BE2C (cell line): ENCODE results near the gene HOXD9.

Source experiments
- DNase-seq: peaks from one replicate; pipeline ENCODE4 v3.0.0-alpha.2; 2020
- H3K27me3 ChIP-seq: fragments of 250-450 bp; sonication (Bioruptor Pico); 2 replicates; pipeline ENCODE4 v1.5.1; 2020; ENCODE audit warnings: mild to moderate bottlenecking
- H3K36me3 ChIP-seq: fragments of 250-450 bp; sonication (Bioruptor Pico); 2 replicates; pipeline ENCODE4 v1.5.1; 2020; ENCODE audit warnings: mild to moderate bottlenecking
- H3K4me1 ChIP-seq: fragments of 250-450 bp; sonication (Bioruptor Pico); 2 replicates; pipeline ENCODE4 v1.5.1; 2020
- H3K4me3 ChIP-seq: 2 replicates; pipeline ENCODE4 v1.5.1; 2011; ENCODE audit warnings: low read depth, low read length
- H3K9me3 ChIP-seq: fragments of 250-450 bp; sonication (Bioruptor Pico); 2 replicates; pipeline ENCODE4 v1.5.1; 2020
- TF ChIP-seq, protein P1 (sequence below): IDR thresholded peaks from 2 replicates; pipeline ENCODE4 v1.5.1; 2012; ENCODE audit warnings: mild to moderate bottlenecking, low read depth, low read length

HOXD9 gene

DNA sequence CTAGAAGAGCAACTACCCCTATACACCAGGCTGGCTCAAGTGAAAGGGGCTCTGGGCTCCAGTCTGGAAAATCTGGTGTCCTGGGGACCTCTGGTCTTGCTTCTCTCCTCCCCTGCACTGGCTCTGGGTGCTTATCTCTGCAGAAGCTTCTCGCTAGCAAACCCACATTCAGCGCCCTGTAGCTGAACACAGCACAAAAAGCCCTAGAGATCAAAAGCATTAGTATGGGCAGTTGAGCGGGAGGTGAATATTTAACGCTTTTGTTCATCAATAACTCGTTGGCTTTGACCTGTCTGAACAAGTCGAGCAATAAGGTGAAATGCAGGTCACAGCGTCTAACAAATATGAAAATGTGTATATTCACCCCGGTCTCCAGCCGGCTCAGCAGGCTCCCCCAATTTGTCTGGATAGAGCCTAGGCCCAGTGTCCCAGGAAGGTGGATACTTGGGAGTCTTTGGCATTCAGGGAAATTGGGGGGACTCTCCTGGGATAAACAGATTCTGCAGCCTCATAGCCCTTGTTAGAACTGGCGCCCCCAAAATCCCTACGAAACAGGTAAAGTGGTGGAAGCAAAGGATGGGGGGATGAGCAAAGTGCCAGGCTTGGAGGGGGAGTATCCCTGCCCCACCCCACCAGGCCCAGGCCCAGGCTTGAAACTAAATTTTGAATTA, 26.4 kb downstream of the HOXD9 start:
- Histone ChIP-seq H3K4me3 (no peak overlapping the region), H3K36me3 (no peaks in the 10 kb centered on the region), H3K9me3 (no peaks in the 10 kb centered on the region), H3K4me1 (no peaks in the 10 kb centered on the region), H3K27me3 (no peaks in the 10 kb centered on the region)
- DNase-seq = no peak
- TF ChIP-seq, protein P1, sequence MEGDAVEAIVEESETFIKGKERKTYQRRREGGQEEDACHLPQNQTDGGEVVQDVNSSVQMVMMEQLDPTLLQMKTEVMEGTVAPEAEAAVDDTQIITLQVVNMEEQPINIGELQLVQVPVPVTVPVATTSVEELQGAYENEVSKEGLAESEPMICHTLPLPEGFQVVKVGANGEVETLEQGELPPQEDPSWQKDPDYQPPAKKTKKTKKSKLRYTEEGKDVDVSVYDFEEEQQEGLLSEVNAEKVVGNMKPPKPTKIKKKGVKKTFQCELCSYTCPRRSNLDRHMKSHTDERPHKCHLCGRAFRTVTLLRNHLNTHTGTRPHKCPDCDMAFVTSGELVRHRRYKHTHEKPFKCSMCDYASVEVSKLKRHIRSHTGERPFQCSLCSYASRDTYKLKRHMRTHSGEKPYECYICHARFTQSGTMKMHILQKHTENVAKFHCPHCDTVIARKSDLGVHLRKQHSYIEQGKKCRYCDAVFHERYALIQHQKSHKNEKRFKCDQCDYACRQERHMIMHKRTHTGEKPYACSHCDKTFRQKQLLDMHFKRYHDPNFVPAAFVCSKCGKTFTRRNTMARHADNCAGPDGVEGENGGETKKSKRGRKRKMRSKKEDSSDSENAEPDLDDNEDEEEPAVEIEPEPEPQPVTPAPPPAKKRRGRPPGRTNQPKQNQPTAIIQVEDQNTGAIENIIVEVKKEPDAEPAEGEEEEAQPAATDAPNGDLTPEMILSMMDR = no peak

DNA sequence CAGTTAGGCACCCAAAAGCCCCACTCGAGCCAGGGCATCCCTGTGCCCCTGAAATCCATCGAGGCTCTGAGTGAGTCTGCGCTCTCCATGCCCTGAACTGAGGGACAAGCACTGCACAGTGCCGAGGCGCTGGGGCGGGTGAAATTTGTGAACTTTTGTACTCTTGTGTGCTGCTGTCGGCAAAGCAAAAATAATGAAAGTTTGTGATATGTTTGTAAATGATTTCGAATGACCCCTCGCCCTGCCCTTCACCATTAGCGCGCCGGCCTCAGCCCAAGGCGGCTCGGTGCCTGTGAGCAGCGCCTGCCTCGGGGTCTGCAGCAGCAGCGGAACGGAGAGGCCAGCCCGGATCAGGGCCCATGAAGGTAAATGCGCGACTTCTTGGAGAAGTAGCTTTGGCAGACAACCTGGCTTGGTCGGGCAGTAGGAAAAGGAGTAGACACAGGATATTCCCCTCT, 27.0 kb downstream of the HOXD9 start:
- Histone ChIP-seq H3K4me1 (no peaks in the 10 kb centered on the region), H3K36me3 (no peaks in the 10 kb centered on the region), H3K4me3 (no peak overlapping the region), H3K27me3 (no peaks in the 10 kb centered on the region), H3K9me3 (no peaks in the 10 kb centered on the region)
- no peak for DNase-seq
- TF ChIP-seq, protein P1 = no peak

DNA sequence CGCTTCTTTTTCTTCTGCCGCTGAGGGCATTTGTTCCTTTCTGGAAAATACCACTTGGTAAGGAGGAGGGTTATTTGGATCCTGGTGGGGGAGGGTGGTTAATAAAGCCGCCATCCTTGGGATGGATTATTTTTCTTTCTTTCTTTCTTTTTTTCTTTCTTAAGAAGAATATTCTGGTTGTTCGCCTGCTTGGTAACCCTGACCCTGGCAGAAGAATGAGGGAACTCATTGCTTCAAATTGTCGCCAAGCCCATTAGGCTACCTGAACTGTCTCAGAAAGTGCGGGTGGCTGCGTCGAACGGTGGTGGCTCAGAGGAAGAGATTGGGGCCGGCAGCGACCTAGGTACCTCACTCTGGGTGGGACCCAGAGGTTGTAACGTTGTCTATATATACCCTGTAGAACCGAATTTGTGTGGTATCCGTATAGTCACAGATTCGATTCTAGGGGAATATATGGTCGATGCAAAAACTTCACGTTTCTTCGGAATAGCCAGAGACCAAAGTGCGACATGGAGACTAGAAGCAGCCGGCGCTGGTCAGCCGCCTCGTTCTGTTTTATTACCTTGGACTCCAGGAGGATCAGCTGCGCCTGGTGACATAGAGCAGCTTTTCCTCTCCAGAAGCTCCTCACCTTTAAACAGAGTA, 27.5 kb downstream of the HOXD9 start:
- no peak for DNase-seq
- Histone ChIP-seq H3K4me3 (no peak overlapping the region), H3K4me1 (no peaks in the 10 kb centered on the region), H3K27me3 (no peaks in the 10 kb centered on the region), H3K36me3 (no peaks in the 10 kb centered on the region), H3K9me3 (no peaks in the 10 kb centered on the region)
- TF ChIP-seq, protein P1 = no peak

DNA sequence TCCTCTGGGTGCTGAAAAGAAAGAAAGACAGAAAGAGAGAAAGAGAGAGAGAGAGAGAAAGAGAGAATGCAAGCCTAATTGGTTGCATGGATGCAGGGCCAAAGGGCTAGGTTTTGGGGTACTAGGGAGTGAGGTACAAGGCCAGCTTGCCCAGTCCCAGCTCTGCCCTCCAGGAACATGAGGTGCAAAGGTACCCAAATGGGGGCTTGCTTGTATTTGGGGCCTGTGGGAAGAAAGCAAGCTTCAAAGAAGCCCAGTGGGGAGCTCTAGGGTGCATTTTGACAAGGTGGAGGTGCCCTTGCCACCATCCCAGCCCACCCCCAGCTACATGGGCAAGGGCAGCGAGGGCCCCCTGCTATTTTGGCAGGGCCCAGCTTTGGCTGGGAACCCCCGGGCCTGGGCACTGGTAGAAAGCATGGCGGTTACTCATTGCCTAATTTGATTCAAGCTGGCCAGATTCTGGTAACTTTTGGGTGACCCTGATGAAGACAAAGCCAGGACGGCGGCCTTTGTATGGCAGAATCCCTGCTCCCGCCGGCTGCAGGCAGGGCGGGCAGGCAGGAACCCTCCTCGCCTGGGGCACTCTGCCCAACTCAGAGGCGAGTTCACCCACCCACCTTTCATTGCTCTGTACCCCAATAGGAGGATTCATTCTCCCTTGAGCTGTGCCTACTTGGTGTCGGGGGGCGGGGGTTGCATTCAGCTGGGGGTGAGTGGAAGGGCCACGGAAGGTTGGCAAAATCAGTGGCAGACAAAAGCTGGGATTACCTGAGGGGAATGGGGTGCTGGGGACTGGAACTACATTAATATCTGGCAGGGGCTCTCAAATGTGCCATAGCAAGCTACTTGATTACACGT, 28.3 kb downstream of the HOXD9 start:
- TF ChIP-seq, protein P1 = no peak
- DNase-seq = no peak
- no peak overlapping the region for H3K4me3 ChIP-seq
- no peaks in the 10 kb centered on the region for H3K9me3 ChIP-seq
- H3K27me3 ChIP-seq = no peaks in the 10 kb centered on the region
- H3K36me3 ChIP-seq = no peaks in the 10 kb centered on the region
- H3K4me1 ChIP-seq = no peaks in the 10 kb centered on the region

DNA sequence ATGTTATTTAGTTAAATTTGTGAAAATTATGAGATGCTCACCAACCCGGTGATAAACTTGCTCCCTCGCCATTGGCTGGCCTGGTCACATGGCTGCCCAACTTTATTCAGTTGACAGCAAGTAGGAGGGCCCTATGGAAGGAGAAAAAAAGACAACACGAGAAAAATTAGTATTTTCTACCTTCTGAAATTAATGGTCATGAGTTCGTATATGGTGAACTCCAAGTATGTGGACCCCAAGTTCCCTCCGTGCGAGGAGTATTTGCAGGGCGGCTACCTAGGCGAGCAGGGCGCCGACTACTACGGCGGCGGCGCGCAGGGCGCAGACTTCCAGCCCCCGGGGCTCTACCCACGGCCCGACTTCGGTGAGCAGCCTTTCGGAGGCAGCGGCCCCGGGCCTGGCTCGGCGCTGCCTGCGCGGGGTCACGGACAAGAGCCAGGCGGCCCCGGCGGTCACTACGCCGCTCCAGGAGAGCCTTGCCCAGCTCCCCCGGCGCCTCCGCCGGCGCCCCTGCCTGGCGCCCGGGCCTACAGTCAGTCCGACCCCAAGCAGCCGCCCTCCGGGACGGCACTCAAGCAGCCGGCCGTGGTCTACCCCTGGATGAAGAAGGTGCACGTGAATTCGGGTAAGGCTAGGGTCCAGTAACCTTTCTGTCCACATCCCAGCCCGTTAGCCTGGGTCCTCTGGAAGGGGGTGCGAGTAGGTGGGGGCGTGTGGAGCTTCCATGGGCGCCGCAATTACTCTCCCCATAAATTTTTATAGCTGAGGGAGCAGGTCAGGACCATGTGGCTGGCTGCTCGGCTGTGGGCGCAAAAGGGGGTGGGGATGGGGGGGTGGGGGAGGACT, 29.1 kb downstream of the HOXD9 start, which contains the start of gene HOXD4:
HOXD4 (plus strand) TSS at position 109 of the 846 bp plus-strand sequence; CDS start at position 193, 84 bp downstream.
- DNase-seq = no peak
- Histone ChIP-seq H3K4me1 (no peaks in the 10 kb centered on the region), H3K9me3 (no peaks in the 10 kb centered on the region), H3K4me3 (no peak within 1 kb of the TSS), H3K27me3 (no peaks in the 10 kb centered on the region), H3K36me3 (no peaks in the 10 kb centered on the region)
- TF ChIP-seq, protein P1 = no peak
